Right renal pelvis (tissue), 4 donors: ENCODE data around the gene CRYL1. TPM values are rescaled to one million over a fixed set of nuclear protein-coding genes. Genes with fewer than 3 reads are reported as not detected.

Experiments
- DNase-seq, 4 donors: peaks; one replicate each; pipeline ENCODE4 v3.0.0-alpha.2; 2013; ENCODE audit warnings: low read depth in 4 of 4, low spot score in 3 of 4, missing footprints in 1 of 4
- polyA plus RNA-seq, 4 donors: library from polyadenylated mRNA; unstranded; fragments of 120-200 nt; gene quantifications; one replicate each; pipeline ENCODE4 v1.2.1, GENCODE V29; 2013; ENCODE audit not compliant: insufficient read length in 4 of 4

CRYL1 gene
- polyA plus RNA-seq, 4 donors: 136 to 159 (median 141) TPM

DNA sequence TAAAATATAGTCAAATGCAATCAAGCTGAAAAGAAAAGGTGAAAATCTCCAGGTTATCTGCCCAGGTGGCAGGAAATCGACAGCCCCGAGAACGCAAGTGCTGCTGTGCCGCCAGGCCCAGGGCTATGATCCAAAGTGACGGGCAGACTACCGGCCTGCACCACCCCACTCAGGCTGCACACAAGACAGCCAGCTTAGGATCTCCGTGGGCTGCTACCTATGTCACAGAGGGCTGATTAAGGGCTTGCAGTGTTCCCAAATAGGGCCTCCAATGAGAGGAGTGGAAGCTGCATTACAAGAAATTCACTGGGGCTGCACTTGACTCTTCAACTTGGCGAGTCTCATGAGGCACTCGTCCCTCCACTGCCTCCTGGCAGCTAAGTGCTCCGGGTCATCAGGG is 121.8 kb downstream of the CRYL1 start:
- DNase-seq: no peak

- DNase-seq: no peak
These were observed 122.8 kb downstream of the CRYL1 start for GRCh38 chr13:20402881-20403280.

DNA sequence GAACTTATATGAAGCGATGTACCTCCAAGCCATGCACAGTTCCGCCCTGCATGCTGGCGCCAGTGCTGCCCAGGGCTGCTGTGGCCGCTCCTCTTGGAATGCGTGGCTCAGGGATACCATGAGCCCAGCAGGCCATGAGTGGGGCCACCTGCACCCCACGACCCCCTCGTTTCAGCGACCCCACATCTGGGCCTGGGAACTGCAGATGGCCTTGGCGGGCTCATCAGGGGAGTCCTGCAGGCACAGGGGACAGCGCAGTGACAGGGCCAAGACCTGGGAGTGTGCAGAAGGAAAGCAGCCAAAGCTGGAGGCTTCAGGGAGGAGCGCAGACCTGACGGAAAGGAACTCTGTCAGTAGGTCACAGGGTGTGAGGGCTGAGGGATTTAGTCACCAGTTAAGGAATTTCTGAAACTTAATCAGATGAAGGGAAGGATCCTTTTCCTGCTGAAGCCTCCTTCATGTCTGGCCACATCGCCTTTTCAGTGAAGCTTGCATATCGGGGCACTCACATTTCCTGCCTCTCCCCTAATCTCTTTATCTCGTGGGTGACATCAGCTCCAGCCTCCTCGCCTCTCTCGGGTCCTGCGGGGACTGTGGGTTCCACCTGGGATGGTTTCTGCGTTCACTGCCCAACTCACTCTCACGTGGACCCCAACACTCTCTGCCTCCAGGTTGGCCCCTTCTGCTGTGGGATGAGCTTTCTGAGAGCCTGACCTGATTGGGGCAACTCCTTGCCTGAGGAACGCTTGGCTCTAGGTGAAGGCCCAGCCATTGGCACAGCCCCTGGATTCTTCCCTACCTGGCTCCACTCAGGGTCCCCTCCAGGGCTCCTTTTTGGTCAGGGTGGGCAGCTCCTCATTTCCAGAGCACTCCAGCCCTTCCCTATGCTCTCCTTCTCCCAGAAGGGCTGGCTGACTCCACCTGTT is 123.5 kb downstream of the CRYL1 start:
- DNase-seq: no peak

GRCh38 chr13:20401531-20401930 is 124.1 kb downstream of the CRYL1 start:
- no peak for DNase-seq

DNA sequence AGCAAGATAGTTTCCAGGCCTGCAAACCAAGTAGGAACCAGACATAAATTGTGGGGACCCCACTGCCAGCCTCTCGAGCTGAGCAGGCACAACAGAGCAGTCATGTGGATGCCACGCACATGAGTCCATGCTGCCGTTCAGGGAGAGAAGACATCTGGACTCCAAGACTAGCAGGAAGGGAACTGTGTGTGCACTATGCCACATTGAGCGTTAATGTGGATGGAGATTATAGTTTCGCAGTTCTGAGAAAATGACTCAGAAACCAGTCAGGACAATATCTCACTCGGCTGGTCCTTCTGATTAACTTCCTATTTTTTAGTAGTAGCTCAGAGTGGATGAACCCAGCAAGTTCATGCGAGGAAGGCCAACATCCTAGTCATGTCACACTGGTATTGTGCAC is 124.9 kb downstream of the CRYL1 start:
- DNase-seq: no peak

DNA sequence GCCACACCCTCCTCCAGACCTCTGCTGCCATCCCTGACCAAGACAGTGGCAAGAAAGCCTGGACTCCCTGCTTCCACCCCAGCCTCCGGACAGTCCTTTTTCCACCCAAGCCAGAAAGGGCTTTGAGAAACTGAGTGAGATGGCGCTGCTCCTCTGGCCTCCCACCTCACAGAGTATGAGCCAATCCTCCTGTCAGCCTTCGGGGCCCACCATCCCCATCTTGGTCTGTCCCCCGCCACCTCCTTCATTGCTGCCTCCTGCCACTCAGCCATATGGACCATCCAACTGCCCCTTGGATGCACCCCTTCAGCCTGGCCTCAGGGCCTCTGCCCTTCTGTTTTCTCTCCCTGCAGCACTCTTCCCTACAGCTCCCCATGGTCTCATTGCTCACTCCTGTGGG is 125.7 kb downstream of the CRYL1 start:
- no peak for DNase-seq

GRCh38 chr13:20399515-20399914 is 126.1 kb downstream of the CRYL1 start:
- DNase-seq: no peak

- DNase-seq: no peak
These were observed 127.2 kb downstream of the CRYL1 start for GRCh38 chr13:20398459-20398858.

DNA sequence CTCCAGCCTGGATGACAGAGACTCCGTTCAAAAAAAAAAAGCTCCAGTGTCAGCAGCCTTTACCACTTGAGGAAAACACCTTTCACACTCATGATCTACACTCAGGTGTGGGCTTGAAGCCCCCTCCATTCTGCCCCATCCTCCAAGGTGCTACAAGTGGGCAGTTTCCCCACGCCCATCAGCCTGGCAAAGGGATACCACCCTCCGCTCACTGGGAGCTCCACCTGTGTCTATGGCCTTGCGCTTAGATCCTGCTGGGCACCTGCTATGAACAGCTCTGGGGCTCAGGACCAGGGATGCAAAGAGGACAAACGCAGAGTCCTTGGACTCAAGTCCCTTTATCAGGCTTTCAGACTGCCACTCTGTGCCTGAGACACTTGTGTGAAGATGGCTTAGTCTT is 127.8 kb downstream of the CRYL1 start:
- DNase-seq: no peak

DNA sequence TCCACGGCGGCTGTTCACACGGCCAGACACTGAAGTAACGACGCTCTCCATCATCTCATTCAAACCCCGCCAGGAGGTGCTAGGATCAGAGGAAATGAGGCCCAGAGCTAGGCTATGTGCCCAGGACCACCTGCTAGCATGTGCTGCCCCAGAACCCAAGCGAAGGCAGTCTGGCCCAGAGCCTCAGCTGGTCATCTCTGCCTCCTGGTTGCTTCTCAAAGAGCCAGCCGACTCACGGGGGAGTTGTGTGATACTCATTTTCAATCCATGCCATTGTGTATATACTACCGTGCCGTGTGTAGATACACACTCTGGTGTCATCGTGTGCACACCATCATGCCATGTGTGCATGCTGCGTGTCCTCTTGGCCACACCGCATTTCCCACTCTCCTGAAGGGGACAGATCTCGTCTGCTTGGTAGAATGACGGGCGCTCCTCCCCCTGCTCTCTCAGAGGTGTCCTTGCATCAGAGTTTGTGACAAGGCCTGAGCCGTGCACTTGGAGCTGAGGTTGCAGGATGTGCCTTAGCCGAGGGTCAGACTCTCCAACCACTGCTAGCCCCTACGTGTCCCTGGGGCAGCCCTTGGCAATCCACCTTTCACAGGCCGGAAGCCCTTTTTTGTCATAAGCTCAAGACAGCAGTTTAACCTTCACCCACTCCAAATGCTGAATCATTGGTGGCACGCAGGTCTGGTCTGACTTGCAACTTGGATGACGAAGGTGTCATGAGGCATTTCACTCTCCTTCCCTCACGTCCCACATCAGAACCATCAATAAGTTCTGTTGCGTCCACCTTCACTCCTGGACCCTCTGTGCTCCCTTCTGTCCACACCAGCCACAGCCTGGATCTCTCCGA is 130.4 kb downstream of the CRYL1 start:
- DNase-seq: no peak

- no peak for DNase-seq
These were observed 131.2 kb downstream of the CRYL1 start for GRCh38 chr13:20394506-20394905.

- no peak for DNase-seq
These were observed 131.5 kb downstream of the CRYL1 start for GRCh38 chr13:20394169-20394501.

- DNase-seq: no peak
These were observed 132.1 kb downstream of the CRYL1 start for GRCh38 chr13:20393273-20394168.

DNA sequence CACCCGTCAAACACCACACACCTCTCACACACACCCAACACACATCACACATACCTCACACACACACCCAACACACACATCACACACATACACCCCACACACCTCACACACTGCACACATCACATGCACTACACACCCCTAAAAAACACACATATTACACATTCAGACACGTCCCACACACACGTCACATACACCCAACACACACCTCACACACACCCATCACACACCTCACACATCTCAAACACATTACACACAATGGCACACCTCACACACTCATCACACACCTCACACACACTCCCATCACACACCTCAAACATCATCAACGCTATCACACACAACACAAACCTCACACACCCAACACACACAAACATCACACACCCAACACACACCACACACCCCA is 133.1 kb downstream of the CRYL1 start:
- DNase-seq: no peak

- no peak for DNase-seq
These were observed 133.8 kb downstream of the CRYL1 start for GRCh38 chr13:20391597-20392452.

- no peak for DNase-seq
These were observed 135.0 kb downstream of the CRYL1 start for GRCh38 chr13:20390526-20391175.

- no peak for DNase-seq
These were observed 135.7 kb downstream of the CRYL1 start for GRCh38 chr13:20389696-20390525.

DNA sequence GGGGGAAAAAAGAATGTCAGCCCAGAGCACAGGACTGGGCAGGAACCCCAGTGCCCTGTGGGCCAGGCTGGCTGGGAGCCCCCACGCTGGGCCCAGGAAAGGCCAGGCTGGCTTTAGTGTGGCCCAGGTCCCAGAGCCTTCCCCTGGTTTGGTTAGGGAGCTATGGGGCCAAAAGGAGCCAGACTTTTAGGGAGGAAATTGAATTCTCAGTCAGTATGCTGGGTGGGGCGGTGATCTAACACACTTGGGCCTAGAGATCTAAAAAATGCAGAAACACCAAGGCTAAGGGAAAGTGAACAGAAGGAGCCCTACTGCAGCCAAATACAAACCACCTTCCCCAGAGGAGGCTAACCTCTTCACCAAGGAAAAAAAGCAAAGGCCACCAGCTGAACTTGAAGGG is 137.5 kb downstream of the CRYL1 start:
- no peak for DNase-seq
